KMS-11 (cell line): Measurements from ENCODE around the gene SUMO4.

ENCODE experiments used
- H2AFZ ChIP-seq: fragments of 200-600 bp; sonication (generic); 2 replicates; pipeline ENCODE4 v1.6.1; 2016; ENCODE audit warnings: antibody characterized with exemption, mixed run types, low read depth
- H3K27ac ChIP-seq: fragments of 200-600 bp; sonication (generic); 2 replicates; pipeline ENCODE4 v1.6.1; 2016; ENCODE audit warnings: mild to moderate bottlenecking, mixed run types
- H3K27me3 ChIP-seq: fragments of 200-600 bp; sonication (generic); 2 replicates; pipeline ENCODE4 v1.6.1; 2017; ENCODE audit warnings: mild to moderate bottlenecking, low read depth, mixed run types, moderate library complexity; ENCODE audit not compliant: insufficient read depth
- H3K36me3 ChIP-seq: fragments of 200-600 bp; sonication (generic); 2 replicates; pipeline ENCODE4 v1.6.1; 2017; ENCODE audit warnings: mild to moderate bottlenecking, mixed run types; ENCODE audit not compliant: insufficient read depth
- H3K4me1 ChIP-seq: fragments of 200-600 bp; sonication (generic); 2 replicates; pipeline ENCODE4 v1.6.1; 2016; ENCODE audit warnings: mild to moderate bottlenecking, low read depth, mixed run types; ENCODE audit not compliant: poor library complexity, severe bottlenecking
- H3K4me2 ChIP-seq: fragments of 200-600 bp; sonication (generic); 2 replicates; pipeline ENCODE4 v1.7.0; 2016; ENCODE audit warnings: mild to moderate bottlenecking, mixed run types
- H3K4me3 ChIP-seq: fragments of 200-600 bp; sonication (generic); IDR thresholded peaks from 2 replicates; pipeline ENCODE4 v1.6.1; 2017; ENCODE audit warnings: low read depth, low read length, mixed read lengths; ENCODE audit not compliant: insufficient read depth
- H3K79me2 ChIP-seq: fragments of 200-600 bp; sonication (generic); 2 replicates; pipeline ENCODE4 v1.6.1; 2016; ENCODE audit warnings: low read depth, mixed run types; ENCODE audit not compliant: insufficient read depth
- H3K9ac ChIP-seq: fragments of 200-600 bp; sonication (generic); 2 replicates; pipeline ENCODE4 v1.6.1; 2016; ENCODE audit warnings: mild to moderate bottlenecking, mixed run types
- H4K20me1 ChIP-seq: fragments of 200-600 bp; sonication (generic); 2 replicates; pipeline ENCODE4 v1.6.1; 2016; ENCODE audit warnings: mild to moderate bottlenecking, mixed run types; ENCODE audit not compliant: insufficient read depth
- CTCF ChIP-seq: fragments of 200-600 bp; sonication (generic); conservative IDR thresholded peaks from 2 replicates; pipeline ENCODE4 v1.6.1; 2017; ENCODE audit warnings: low read depth, mild to moderate bottlenecking, antibody characterized with exemption, low read length, moderate library complexity, mixed read lengths

Gene SUMO4

DNA sequence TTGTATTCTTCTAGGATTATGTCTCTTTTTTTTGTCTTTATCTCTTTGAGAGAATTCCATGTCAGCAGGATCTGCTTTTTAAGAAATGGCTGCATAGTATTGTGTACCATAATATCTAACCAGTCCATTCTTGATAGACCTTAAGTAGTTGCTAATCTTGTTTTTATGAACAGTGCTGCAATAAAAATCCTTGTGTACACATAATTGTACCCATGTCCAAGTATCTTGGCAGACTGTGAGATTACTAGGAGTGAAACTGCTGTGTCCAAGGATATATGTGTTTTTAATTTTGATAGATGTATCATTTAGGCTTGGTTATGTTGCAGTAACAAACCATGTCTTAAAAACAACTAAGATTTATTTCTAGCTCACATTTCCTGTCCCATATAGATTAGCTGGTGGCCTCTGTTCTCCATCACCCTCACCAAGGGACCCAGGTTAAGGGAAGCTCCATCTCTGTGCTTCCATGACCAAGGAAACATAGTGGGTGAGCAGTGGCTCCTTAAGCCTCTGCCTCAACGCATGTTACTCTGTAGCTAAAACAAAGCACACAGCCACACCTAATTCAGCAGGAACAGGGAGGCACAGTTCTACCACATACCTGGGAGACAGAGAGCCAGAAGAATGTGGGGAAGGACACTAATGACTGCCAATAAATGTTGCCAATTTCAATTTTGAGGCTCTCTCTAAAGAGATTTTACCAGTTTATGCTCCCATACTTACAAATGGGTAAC lies 12.1 kb upstream of the SUMO4 start:
- Histone ChIP-seq H2AFZ (no peak overlapping the region), H3K27ac (no peak overlapping the region), H3K27me3 (no peaks in the 10 kb centered on the region), H3K36me3 (no peaks in the 10 kb centered on the region), H3K4me1 (no peaks in the 10 kb centered on the region), H3K4me3 (no peak overlapping the region), H4K20me1 (no peaks in the 10 kb centered on the region), H3K79me2 (no peaks in the 10 kb centered on the region), H3K4me2 (no peak overlapping the region), H3K9ac (no peak overlapping the region)
- TF ChIP-seq CTCF: no peak

GRCh38 chr6:149389509-149390297 lies 10.4 kb upstream of the SUMO4 start:
- H4K20me1 ChIP-seq: no peaks in the 10 kb centered on the region
- no peak overlapping the region for H3K27ac ChIP-seq
- no peak overlapping the region for H3K9ac ChIP-seq
- no peaks in the 10 kb centered on the region for H3K36me3 ChIP-seq
- H3K4me1 ChIP-seq: no peaks in the 10 kb centered on the region
- no peaks in the 10 kb centered on the region for H3K27me3 ChIP-seq
- H2AFZ ChIP-seq: no peak overlapping the region
- no peak overlapping the region for H3K4me2 ChIP-seq
- no peak for TF ChIP-seq CTCF
- no peak overlapping the region for H3K4me3 ChIP-seq
- H3K79me2 ChIP-seq: no peaks in the 10 kb centered on the region

DNA sequence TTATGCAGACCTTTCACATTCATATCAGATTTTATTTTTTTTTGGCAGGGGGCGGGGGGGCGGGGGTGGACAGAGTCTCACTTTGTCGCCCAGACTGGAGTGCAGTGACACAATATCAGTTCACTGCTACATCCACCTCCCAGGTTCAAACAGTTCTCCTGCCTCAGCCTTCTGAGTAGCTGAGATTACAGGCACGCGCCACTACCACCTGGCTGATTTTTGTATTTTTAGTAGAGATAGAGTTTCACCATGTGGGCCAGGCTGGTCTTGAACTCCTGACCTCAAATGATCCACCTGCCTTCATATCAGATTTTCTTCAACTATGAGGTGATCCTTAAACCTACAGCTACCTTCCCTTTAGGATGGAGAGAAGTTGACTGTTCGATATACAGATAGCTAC lies 8.0 kb upstream of the SUMO4 start:
- Histone ChIP-seq H3K36me3 (no peaks in the 10 kb centered on the region), H3K27me3 (no peaks in the 10 kb centered on the region), H3K9ac (no peak overlapping the region), H3K4me3 (no peak overlapping the region), H3K4me1 (no peaks in the 10 kb centered on the region), H3K79me2 (no peaks in the 10 kb centered on the region), H3K27ac (no peak overlapping the region), H3K4me2 (no peak overlapping the region), H4K20me1 (no peaks in the 10 kb centered on the region), H2AFZ (no peak overlapping the region)
- no peak for TF ChIP-seq CTCF

DNA sequence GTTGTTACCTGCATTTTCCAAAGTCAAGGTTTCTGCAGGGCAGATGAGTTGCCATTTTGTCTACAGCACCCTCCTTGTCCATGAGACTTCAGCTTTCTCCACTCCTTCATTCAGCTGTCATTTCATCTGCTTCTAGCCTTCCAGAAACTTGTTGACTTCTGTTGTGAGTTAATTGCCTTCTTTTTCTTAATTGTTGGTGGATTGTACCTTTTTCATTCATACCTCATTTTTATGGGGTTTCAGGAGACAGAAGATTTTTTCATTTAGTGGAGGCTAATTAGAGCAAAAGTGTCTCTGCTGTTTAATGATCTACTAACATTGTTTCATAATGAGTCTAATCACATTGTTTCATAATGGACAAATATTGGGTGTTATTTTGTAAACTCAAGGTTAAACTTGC lies 7.5 kb upstream of the SUMO4 start:
- Histone ChIP-seq H2AFZ (no peak overlapping the region), H3K9ac (no peak overlapping the region), H3K27me3 (no peaks in the 10 kb centered on the region), H3K4me1 (no peaks in the 10 kb centered on the region), H4K20me1 (no peaks in the 10 kb centered on the region), H3K4me2 (no peak overlapping the region), H3K27ac (no peak overlapping the region), H3K79me2 (no peaks in the 10 kb centered on the region), H3K36me3 (no peaks in the 10 kb centered on the region), H3K4me3 (no peak overlapping the region)
- no peak for TF ChIP-seq CTCF
